Measurements from ENCODE around the gene CEPT1. TPM values are rescaled to one million over a fixed set of nuclear protein-coding genes. Genes with fewer than 3 reads are reported as not detected.

CEPT1 gene
- total RNA-seq, 1 donor from 2014 or later, result 23.7 TPM

- no peak for DNase-seq (ENCODE audit: low read depth)
- Histone ChIP-seq H3K27me3 (ENCODE audit: control insufficient read depth, insufficient read depth, low read length) (no peaks in the 10 kb centered on the region), H3K4me3 (ENCODE audit: low read depth, low read length) (no peak overlapping the region), H3K36me3 (ENCODE audit: control insufficient read depth, insufficient read depth, low read length) (no peaks in the 10 kb centered on the region)
- no peak for TF ChIP-seq CTCF (IDR thresholded peaks at IDR 0.05; ENCODE audit: insufficient read depth, low read length, poor library complexity, severe bottlenecking)
Measured at GRCh38 chr1:111196213-111196612, 56.2 kb downstream of the CEPT1 start.

- H3K36me3 ChIP-seq (ENCODE audit: control insufficient read depth, insufficient read depth, low read length), result no peaks in the 10 kb centered on the region
- H3K4me3 ChIP-seq (ENCODE audit: low read depth, low read length), result no peak overlapping the region
- no peak for DNase-seq (ENCODE audit: low read depth)
- H3K27me3 ChIP-seq (ENCODE audit: control insufficient read depth, insufficient read depth, low read length), result no peaks in the 10 kb centered on the region
- TF ChIP-seq CTCF (IDR thresholded peaks at IDR 0.05; ENCODE audit: insufficient read depth, low read length, poor library complexity, severe bottlenecking), result peak; percentile 29
Measured at GRCh38 chr1:111197598-111198284, 57.7 kb downstream of the CEPT1 start.

GRCh38 chr1:111198836-111199235, 58.8 kb downstream of the CEPT1 start:
- Histone ChIP-seq H3K36me3 (ENCODE audit: control insufficient read depth, insufficient read depth, low read length) (no peaks in the 10 kb centered on the region), H3K27me3 (ENCODE audit: control insufficient read depth, insufficient read depth, low read length) (no peaks in the 10 kb centered on the region), H3K4me3 (ENCODE audit: low read depth, low read length) (no peak overlapping the region)
- DNase-seq (ENCODE audit: low read depth), result no peak
- TF ChIP-seq CTCF (IDR thresholded peaks at IDR 0.05; ENCODE audit: insufficient read depth, low read length, poor library complexity, severe bottlenecking), result no peak

- Histone ChIP-seq H3K4me3 (ENCODE audit: low read depth, low read length) (no peak overlapping the region), H3K36me3 (ENCODE audit: control insufficient read depth, insufficient read depth, low read length) (no peaks in the 10 kb centered on the region), H3K27me3 (ENCODE audit: control insufficient read depth, insufficient read depth, low read length) (peaks cover under 1% of the 10 kb centered on the region)
- DNase-seq (ENCODE audit: low read depth), result no peak
- no peak for TF ChIP-seq CTCF (IDR thresholded peaks at IDR 0.05; ENCODE audit: insufficient read depth, low read length, poor library complexity, severe bottlenecking)
Measured at GRCh38 chr1:111199329-111199728, 59.3 kb downstream of the CEPT1 start.

- Histone ChIP-seq H3K4me3 (ENCODE audit: low read depth, low read length) (no peak within 1 kb of the TSS), H3K27me3 (ENCODE audit: control insufficient read depth, insufficient read depth, low read length) (peaks cover 6% of the 10 kb centered on the region)
- DNase-seq (ENCODE audit: low read depth), result no peak
Measured at GRCh38 chr1:111199881-111200801, 60.1 kb downstream of the CEPT1 start, which contains the start of gene DENND2D. DENND2D (minus strand) TSS chr1:111200646; CDS start chr1:111200459, 187 bp downstream.

More at GRCh38 chr1:111199881-111200801, 60.1 kb downstream of the CEPT1 start, which contains the start of gene DENND2D:
- H3K36me3 ChIP-seq (ENCODE audit: control insufficient read depth, insufficient read depth, low read length), result no peaks in the 10 kb centered on the region
- no peak for TF ChIP-seq CTCF (IDR thresholded peaks at IDR 0.05; ENCODE audit: insufficient read depth, low read length, poor library complexity, severe bottlenecking)
